Muscle of back (tissue), 10 donors: ENCODE data around the gene GSX2. TPM values are rescaled to one million over a fixed set of nuclear protein-coding genes. Genes with fewer than 3 reads are reported as not detected.

Experiments
- polyA plus RNA-seq, 10 donors: library from polyadenylated mRNA; unstranded; fragments of 120-200 nt; gene quantifications; one replicate each; pipeline ENCODE4 v1.2.1, GENCODE V29; 2013; ENCODE audit not compliant: insufficient read length in 10 of 10

Gene GSX2
- polyA plus RNA-seq, 10 donors = not detected

Other genes starting within 250 kb of the GSX2 start
- 10 to 100 TPM; 14.8 to 25.1 (median 21.4) TPM for gene CHIC2, start 35.6 kb upstream of the GSX2 start, polyA plus RNA-seq
- 100 to 1,000 TPM in 4 of 10 donors, 10 to 100 TPM in 6; 70.9 to 120 (median 91.2) TPM for gene PDGFRA, start 129.1 kb downstream of the GSX2 start, polyA plus RNA-seq